ENCODE results near the gene TGFBR2.

The TGFBR2 gene

GRCh38 chr3:30646961-30647752, 40.8 kb downstream of the TGFBR2 start:
- H3K27ac ChIP-seq: no peak overlapping the region

DNA sequence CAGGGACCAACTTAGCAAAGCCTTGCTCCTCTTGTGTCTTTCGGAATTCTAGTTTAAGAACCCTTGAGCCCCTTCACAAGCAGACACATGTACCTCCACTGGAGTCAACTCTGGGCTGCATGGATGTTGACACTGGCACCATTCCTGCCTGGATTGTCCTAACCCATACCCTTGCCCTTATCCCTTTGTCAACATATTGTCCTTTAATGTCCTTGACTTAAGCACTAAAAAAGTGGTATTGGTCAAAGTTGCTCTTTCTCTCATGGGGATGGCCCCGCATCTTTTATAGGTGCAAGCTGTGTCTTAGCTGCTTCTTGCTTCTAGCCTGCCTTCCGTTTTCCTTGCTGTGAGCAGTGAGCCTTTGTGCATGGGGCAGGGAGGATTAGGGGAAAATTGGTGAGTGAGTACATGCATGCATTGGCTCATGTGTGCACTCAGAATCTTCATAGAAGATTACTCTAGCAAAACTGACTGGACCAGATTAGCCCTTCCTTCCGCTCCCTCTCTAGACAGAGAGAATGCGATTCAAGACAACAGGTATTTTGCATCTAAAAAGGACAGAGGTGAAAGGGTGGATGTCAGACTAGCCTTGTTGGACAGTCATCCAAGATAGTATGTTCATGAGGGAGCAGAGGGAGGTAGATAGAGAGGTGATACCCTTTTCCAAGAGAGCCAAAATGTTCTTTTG, 42.4 kb downstream of the TGFBR2 start:
- H3K4me3 ChIP-seq (ENCODE audit: low read depth, low read length): no peak overlapping the region
- H3K36me3 ChIP-seq: no peaks in the 10 kb centered on the region
- no peaks in the 10 kb centered on the region for H3K9me3 ChIP-seq (ENCODE audit: severe bottlenecking)
- TF ChIP-seq CTCF (IDR thresholded peaks at IDR 0.05; ENCODE audit: low read depth, low read length): no peak
- no peak for DNase-seq
- no peak overlapping the region for H3K27ac ChIP-seq
- no peaks in the 10 kb centered on the region for H3K27me3 ChIP-seq (ENCODE audit: insufficient read depth, low read depth, severe bottlenecking)

More at GRCh38 chr3:30646961-30647752, 40.8 kb downstream of the TGFBR2 start:
- no peak for DNase-seq
- no peak for TF ChIP-seq CTCF (IDR thresholded peaks at IDR 0.05; ENCODE audit: low read depth, low read length)
- Histone ChIP-seq H3K4me3 (ENCODE audit: low read depth, low read length) (no peak overlapping the region), H3K36me3 (no peaks in the 10 kb centered on the region), H3K27me3 (ENCODE audit: insufficient read depth, low read depth, severe bottlenecking) (no peaks in the 10 kb centered on the region), H3K9me3 (ENCODE audit: severe bottlenecking) (no peaks in the 10 kb centered on the region)

DNA sequence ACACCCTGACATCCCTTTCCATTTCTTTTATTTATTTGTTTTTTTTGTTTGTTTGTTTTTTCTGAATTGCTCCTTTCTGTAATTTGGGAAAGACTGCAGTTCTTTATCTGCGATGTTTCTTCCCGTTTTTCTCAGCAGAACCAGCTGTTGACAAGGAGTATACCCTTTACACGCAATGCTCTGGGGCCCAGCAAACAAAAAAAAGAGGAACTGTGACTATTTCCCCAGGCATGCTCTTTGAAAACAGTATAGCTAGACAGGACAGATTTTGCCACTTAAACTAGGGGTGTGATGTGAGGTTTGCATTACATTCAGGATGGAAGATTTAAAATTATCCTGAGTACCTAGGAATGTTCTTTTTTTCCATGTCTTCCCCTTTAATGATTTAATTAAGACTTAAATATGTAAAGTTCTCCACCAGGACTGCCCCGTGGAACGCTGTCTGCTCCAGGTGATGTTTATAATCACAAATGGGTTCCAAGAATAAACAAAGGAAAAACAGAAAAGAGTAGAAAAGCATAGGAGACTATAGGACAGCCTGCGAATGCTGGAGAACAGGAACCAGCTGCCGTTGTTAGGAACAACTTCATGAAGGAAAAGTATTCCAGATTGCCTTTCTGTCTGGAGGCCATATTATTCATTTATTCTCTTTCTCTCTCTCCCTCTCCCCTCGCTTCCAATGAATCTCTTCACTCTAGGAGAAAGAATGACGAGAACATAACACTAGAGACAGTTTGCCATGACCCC, 43.3 kb downstream of the TGFBR2 start:
- DNase-seq: no peak
- Histone ChIP-seq H3K9me3 (ENCODE audit: severe bottlenecking) (no peaks in the 10 kb centered on the region), H3K4me3 (ENCODE audit: low read depth, low read length) (no peak overlapping the region), H3K36me3 (no peaks in the 10 kb centered on the region), H3K27ac (no peak overlapping the region), H3K27me3 (ENCODE audit: insufficient read depth, low read depth, severe bottlenecking) (no peaks in the 10 kb centered on the region)
- TF ChIP-seq CTCF (IDR thresholded peaks at IDR 0.05; ENCODE audit: low read depth, low read length): no peak

DNA sequence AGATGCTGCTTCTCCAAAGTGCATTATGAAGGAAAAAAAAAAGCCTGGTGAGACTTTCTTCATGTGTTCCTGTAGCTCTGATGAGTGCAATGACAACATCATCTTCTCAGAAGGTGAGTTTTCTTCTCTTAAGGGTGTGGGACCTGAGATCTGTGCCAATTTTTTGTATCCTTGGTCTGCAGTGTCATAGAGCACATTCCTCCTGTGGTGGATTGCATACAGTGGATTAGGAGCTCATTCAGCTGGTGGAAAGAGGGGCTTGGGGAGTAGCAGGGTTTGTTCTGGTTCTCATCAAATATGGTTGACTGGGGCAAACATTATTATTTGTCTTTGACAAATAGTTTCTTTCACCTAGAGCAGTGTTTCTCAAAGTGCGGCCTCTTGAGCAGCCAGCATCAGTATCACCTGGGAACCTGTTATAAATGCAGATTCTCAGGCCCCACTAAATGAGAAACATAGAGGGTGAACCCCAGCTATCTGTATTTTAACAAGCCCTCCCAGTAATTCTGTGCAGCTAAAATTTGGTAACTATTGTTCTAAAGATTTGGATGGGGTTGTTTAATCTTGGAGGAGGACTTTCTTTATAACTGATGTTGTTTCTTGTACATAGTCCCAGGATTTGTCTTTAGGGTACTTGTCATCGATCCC, 44.1 kb downstream of the TGFBR2 start:
- no peaks in the 10 kb centered on the region for H3K27me3 ChIP-seq (ENCODE audit: insufficient read depth, low read depth, severe bottlenecking)
- no peaks in the 10 kb centered on the region for H3K9me3 ChIP-seq (ENCODE audit: severe bottlenecking)
- TF ChIP-seq CTCF (IDR thresholded peaks at IDR 0.05; ENCODE audit: low read depth, low read length): no peak
- no peak overlapping the region for H3K27ac ChIP-seq
- DNase-seq: no peak
- H3K36me3 ChIP-seq: no peaks in the 10 kb centered on the region
- H3K4me3 ChIP-seq (ENCODE audit: low read depth, low read length): no peak overlapping the region

DNA sequence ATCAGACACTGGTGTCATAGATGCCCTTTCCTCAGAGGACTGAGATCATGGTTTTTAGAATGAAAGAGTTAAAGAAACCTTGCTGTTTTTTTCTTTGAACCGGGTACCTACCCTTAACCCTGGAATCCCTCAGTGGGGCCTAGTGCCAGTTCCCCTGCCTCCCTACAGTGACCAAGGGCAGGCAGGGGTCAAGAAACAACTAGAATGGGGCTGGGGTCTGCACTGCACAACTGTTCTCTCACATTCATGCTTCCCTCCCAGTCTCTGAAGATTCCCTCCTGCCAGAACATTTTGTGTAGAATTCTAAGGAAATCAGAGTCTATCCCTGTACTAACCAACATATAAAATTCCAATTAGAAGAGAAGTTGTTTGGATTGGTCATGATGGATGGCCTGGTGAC, 47.9 kb downstream of the TGFBR2 start:
- Histone ChIP-seq H3K27ac (no peak overlapping the region), H3K4me3 (ENCODE audit: low read depth, low read length) (no peak overlapping the region), H3K9me3 (ENCODE audit: severe bottlenecking) (no peaks in the 10 kb centered on the region), H3K27me3 (ENCODE audit: insufficient read depth, low read depth, severe bottlenecking) (no peaks in the 10 kb centered on the region), H3K36me3 (no peaks in the 10 kb centered on the region)
- no peak for TF ChIP-seq CTCF (IDR thresholded peaks at IDR 0.05; ENCODE audit: low read depth, low read length)
- DNase-seq: no peak

Measured in WERI-Rb-1 (cell line).